Measurements from ENCODE around the gene AP3S2.

The AP3S2 gene

DNA sequence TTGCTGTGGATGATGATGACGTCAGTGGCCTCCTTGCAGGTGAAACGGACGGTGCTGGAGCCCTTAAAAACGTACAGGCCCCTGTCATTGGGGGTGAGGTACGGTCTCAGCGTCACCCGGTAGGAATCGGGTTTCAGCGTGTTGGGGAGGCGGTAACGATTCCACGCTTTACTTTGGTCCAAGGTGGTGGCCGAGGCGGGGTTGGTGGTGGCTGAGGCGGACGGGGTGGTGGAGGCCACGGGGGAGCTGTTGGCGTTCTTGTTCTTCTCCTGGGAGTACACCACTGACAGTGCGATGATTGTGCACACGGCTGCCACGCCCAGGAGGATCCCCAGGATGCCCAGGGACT is 87.6 kb downstream of the AP3S2 start:
- intact Hi-C loops (cut with micrococcal nuclease) = no loop called here
- no peaks in the 10 kb centered on the region for H3K9me3 Mint-ChIP-seq
- H3K36me3 Mint-ChIP-seq (ENCODE audit: low read depth) = peaks cover 100% of the 10 kb centered on the region
- H3K4me3 Mint-ChIP-seq = no peak overlapping the region
- H3K4me1 Mint-ChIP-seq (ENCODE audit: low read depth) = peaks cover 92% of the 10 kb centered on the region
- H3K27me3 Mint-ChIP-seq = no peaks in the 10 kb centered on the region
- peak overlapping the region; percentile 45 for H3K27ac Mint-ChIP-seq

DNA sequence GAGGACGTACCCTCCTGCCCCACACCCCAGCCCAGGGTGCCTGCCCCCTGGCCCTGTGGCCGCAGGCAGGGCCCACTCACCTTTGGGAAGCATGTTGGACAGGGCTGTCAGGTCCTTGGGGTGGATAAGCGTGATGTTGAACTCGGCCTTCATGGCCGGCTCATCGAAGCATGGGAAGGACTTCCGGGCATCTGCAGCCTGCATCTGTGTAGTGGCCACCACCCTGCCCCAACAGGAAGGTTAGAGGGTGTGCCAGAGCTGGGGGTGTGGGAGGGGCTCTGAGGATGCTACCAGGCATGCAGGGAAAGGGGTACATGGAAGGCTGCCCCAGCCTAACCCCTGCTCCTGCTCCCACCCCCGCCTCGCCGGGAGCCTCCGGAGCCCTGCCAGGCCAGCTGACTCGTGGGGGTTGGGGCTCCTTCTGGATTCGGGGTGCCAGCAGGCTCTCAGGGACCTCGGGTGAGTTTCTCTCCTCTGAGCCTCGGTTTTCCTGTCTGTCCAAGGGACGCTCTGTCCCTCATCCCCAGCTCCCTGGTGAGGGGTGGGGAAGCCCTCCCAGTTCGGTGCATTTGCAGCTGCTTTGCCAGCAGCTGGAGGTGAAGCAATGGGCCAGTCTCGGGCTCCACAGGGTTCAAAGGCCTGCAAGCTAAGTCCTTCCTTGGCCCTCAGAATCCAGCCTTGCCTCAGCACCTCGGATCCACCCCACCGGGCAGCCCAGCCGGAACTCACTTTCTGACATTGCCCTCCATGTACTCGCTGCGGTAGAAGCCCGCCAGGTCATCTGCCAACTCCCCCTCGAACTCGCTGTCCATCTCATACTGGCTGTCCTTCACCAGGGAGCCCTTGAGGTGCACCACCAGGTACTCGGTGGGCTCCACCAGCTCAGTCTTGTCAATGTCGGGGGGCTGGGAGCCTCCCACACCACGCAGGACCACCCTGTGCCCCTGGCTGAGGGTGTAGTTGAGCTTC is 88.3 kb downstream of the AP3S2 start:
- H3K27me3 Mint-ChIP-seq = no peaks in the 10 kb centered on the region
- H3K9me3 Mint-ChIP-seq = no peaks in the 10 kb centered on the region
- peaks cover 90% of the 10 kb centered on the region for H3K4me1 Mint-ChIP-seq (ENCODE audit: low read depth)
- intact Hi-C loops (cut with micrococcal nuclease) = no loop called here
- H3K4me3 Mint-ChIP-seq = no peak overlapping the region
- peaks cover 100% of the 10 kb centered on the region for H3K36me3 Mint-ChIP-seq (ENCODE audit: low read depth)
- H3K27ac Mint-ChIP-seq = peak overlapping the region; percentile 47

DNA sequence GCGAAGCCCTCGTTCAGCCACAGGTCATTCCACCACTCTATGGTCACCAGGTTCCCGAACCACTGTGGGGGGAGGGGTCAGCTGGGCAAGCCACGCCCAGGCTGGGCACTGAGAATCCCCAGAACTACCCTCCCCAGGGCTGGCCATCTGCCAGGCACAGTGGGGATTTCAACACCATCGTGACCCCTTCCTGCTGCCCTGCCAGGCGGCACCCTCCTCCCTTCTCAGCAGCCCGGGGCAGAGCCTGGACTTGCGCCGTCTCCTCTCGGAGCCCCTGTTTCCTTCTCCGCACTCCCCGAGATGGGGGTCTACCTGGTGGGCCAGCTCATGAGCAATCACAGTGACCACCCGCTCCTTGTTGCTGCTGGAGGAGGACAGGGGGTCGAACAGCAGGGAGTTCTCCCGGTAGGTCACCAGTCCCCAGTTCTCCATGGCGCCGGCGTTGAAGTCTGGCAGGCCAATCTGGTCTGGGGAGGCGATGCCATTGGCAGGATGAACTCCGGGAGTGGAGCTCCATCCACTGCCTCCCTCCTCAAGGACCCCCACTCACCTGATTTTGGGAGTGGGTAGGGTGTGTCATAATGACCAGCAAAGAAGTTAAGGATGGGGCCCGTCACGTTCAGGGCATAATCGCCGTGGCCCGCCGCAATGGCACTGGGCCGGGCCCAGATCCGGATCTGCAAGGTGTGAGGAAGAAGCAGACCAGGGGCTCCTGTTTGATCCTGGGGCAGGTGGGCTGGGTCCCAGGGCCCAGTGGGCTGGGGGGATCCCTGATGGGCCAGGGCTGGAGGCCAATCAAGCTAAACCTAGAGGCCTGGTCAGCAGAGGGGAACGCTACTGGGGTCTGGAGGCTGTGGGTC is 89.6 kb downstream of the AP3S2 start:
- Mint-ChIP-seq H3K4me1 (ENCODE audit: low read depth) (peaks cover 91% of the 10 kb centered on the region), H3K9me3 (no peaks in the 10 kb centered on the region), H3K27me3 (no peaks in the 10 kb centered on the region), H3K27ac (peak overlapping the region; percentile 47), H3K36me3 (ENCODE audit: low read depth) (peaks cover 100% of the 10 kb centered on the region), H3K4me3 (no peak overlapping the region)
- intact Hi-C loops (cut with micrococcal nuclease) = no loop called here

DNA sequence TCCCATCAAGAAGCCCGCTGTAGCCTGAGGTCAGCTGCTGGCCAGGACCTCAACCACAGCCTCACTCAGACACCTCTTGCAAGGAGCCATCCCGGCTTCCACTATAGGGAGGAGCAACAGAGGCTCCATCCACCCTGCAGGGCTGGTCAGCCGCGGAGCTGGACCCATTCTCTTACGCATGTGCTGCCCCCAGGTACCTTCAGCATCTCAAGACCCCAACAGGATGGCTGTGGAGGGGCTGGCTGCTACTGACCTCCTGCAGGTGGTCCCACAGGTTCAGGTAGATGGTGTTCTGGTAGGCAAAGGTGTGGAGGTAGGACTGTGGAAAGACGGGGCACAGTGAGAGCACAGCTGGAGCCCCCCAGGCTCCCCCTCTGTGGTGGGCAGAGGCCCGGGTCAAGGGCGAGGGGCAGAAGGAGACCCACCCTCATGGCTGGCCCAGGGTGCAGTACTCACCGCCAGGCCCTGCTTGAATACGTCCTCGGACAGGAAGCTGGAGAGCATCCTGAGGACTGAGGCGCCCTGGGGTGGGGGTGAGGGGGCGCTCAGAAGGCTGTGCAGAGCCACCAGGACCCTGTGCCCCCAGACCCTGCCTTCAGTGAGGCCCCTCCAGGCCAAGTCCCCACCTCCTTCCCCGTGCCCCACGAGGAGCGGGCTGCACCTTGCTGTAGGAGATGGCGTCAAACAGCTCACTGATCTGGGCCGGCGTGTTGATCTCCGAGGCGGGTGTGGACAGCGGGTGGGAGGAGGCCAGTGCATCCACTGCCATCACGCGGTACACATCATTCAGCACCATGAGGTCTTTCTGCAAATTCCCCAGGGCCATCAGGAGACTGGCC is 90.6 kb downstream of the AP3S2 start:
- Mint-ChIP-seq H3K36me3 (ENCODE audit: low read depth) (peaks cover 100% of the 10 kb centered on the region), H3K9me3 (no peaks in the 10 kb centered on the region), H3K27ac (peak overlapping the region; percentile 47), H3K27me3 (no peaks in the 10 kb centered on the region), H3K4me3 (no peak overlapping the region), H3K4me1 (ENCODE audit: low read depth) (peaks cover 87% of the 10 kb centered on the region)
- intact Hi-C loops (cut with micrococcal nuclease) = no loop called here

DNA sequence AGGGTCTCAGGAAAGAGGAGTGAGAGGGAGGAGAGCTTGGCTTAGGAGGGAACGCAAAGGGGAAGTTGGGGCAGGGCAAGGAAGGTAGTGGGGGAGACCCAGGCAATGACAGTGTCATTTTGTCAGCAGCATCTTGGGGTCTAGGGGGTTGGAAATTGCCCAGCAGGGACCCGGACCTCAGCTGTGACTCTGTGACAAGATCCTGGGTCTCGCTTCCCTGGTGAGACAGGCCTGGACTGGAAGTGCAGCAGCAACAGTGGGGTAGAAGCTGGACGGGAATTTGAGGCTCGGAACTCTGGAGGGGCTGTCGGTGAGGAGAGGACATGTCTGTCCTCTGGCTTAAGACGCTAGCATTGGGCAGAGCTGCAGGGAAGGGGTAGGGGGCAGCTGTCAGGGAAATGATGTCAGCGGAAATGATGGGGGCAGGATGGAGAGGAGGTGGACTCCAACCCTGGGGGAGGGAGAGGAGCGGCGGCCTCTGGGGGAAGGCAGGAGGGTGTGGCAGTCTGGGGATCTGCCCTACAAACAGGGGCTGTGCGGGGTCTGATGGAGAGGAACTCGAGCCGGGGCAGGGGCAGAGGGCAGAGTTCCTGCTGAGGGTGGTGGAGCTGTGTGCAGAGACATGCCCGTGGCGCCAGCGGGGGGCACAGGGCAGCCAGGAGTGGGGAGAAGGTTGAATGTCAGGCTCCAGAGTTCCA is 91.4 kb downstream of the AP3S2 start:
- Mint-ChIP-seq H3K27me3 (no peaks in the 10 kb centered on the region), H3K4me1 (ENCODE audit: low read depth) (peaks cover 84% of the 10 kb centered on the region), H3K27ac (peak overlapping the region; percentile 31), H3K4me3 (no peak overlapping the region), H3K36me3 (ENCODE audit: low read depth) (peaks cover 100% of the 10 kb centered on the region), H3K9me3 (no peaks in the 10 kb centered on the region)
- intact Hi-C loops (cut with micrococcal nuclease) = no loop called here

DNA sequence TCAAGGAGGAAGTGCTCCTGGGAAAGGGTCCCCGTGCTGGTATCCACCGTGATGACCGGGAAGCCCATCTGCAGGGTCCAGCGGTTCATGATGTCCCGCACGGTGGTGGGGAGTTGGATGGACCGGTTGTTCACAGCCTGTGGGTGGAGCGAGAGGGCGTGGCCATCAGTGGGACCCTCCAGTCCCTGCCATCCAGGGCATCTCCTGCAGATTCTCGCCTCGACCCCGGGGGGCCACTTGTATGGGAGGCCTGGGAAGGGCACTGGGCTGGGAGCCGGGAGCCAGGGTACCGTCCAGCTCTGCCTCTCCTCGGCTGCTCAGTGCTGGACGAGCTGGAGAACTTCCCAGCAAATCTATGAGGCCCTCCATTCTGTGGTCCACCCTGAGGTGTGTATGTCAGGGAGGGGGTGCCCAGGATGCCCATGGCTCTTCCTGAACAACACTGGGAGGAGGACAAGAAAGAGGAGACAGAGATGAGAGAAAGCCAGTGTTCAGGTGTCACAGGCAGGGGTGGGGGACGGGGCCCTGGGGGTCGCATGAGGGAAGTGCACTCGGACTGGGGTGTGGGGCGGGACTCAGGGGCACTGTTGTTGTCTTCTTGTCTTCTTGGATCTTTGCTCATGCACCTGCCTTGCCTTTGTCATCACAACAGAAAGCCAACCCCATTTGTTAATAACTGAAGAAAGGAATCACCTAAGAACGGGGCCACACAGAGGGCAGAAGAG is 92.2 kb downstream of the AP3S2 start:
- intact Hi-C loops (cut with micrococcal nuclease) = no loop called here
- Mint-ChIP-seq H3K27ac (peak overlapping the region; percentile 31), H3K4me1 (ENCODE audit: low read depth) (peaks cover 85% of the 10 kb centered on the region), H3K36me3 (ENCODE audit: low read depth) (peaks cover 100% of the 10 kb centered on the region), H3K27me3 (no peaks in the 10 kb centered on the region), H3K4me3 (no peak overlapping the region), H3K9me3 (no peaks in the 10 kb centered on the region)

DNA sequence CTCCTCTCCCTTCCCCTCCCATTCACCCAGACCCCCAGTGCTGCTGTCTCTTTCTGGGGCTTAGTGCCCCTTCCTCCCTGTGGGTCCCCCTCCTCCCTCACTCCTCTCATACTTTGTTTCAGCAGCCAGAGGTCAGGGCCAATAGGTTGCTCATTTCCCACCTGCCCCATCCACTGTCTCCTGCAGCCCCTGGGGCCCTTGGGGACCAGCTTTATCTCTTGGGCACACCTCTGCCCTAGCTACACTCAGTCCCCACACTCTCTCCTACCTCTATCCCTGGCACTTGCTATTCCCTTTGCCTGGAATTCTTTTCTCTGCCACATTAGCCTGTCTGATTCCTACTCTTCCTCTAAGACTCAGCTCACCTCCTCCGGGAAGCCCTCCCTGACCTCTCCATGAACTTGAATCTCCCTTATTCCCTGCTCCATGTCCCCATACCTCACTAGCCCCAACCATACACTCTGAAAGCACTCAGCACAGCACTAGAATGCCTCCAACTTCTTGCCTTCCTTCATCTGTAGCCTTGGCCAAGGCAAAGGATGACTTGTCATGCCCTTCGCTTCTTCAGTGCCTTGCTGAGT is 93.8 kb downstream of the AP3S2 start:
- H3K9me3 Mint-ChIP-seq = no peaks in the 10 kb centered on the region
- intact Hi-C loops (cut with micrococcal nuclease) = no loop called here
- no peaks in the 10 kb centered on the region for H3K27me3 Mint-ChIP-seq
- H3K27ac Mint-ChIP-seq = peak overlapping the region; percentile 18
- no peak overlapping the region for H3K4me3 Mint-ChIP-seq
- H3K4me1 Mint-ChIP-seq (ENCODE audit: low read depth) = peaks cover 78% of the 10 kb centered on the region
- H3K36me3 Mint-ChIP-seq (ENCODE audit: low read depth) = peaks cover 100% of the 10 kb centered on the region

DNA sequence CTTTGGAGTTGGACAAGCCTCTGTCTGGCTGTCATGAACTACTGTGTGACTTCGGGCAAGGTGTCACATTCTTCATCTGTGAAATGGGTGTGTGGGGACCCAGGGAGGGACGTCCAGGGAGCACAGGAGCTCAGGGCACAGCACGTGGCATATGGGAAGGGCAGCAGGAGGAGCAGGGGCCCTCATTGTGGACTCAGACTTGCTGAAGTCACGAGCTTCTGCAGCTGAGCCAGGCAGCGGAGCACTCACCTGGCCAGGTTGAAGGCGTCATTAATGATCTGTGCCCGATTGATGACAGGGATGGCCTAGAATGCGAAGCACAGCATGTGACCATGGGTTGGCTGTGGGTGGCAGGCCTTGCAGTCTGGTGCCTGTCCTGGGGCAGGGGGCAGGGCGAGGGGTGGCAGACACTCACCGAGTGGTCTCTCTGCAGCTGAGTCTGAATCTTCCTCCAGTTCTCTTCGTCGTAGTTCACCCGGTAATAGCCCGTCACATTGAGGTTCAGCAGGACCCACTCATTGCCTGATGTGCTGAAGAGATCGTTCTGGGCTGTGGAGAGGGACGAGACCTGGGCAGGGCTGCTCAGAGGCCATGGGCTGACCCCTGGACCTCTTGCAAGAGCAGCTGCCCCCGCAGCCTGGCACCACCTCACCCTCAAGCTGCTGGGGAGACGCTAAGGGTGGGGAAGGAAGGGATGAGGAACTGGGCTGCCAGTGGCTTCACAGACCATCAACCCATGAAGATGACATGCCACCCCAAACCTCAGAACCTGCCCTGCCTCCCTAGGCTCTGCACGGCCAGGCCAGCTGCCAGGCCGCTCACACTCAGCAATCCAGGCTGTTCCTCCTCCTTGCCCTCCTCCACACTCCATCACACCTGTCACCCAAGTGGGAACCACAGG is 94.5 kb downstream of the AP3S2 start:
- Mint-ChIP-seq H3K9me3 (no peaks in the 10 kb centered on the region), H3K27ac (peak overlapping the region; percentile 18), H3K4me1 (ENCODE audit: low read depth) (peaks cover 73% of the 10 kb centered on the region), H3K4me3 (no peak overlapping the region), H3K36me3 (ENCODE audit: low read depth) (peaks cover 100% of the 10 kb centered on the region), H3K27me3 (no peaks in the 10 kb centered on the region)
- intact Hi-C loops (cut with micrococcal nuclease) = no loop called here

DNA sequence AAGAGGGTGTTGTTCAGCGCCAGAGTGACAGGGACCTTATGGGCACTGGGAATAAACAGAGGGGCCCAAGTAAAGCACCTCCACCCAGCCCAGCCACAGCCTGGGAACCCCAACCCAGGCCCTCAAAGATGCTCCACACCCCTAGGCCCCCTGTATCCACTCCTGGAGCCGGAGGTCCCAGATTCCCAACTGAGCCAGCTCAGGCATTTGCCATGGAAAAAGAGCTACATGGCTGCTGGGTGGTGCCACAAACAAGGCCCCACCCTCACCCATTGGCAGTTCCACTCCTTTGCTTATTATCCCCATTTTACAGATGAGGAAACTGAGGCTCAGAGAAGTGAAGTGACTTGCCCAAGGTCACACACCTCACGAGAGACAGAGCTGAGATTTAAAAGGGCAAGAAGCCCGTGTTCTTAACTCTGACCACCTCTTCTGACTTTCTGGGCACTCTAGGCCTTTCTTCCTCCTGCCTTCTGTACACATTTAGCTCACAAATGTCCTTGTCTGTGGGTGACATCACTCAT is 96.1 kb downstream of the AP3S2 start:
- H3K9me3 Mint-ChIP-seq = no peaks in the 10 kb centered on the region
- peaks cover 59% of the 10 kb centered on the region for H3K4me1 Mint-ChIP-seq (ENCODE audit: low read depth)

DNA sequence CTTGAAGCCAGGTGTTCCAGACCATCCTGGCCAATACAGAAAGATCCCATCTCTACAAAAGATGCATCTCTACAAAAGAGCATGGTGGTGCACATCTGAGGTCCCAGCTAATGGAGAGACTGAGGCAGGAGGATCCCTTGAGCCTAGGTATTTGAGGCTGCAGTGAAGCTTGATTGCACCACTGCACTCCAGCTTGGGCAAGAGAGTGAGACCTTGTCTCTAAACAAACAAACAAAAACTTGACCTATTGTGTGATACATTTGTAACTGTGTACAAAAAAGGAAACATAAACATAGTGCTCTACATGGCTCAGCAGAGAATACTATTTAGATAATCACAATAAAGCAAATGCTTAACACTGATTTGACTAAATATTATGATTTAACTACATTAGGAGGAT is 97.8 kb downstream of the AP3S2 start:
- Mint-ChIP-seq H3K4me3 (no peak overlapping the region), H3K9me3 (no peaks in the 10 kb centered on the region), H3K27me3 (no peaks in the 10 kb centered on the region), H3K4me1 (ENCODE audit: low read depth) (peaks cover 47% of the 10 kb centered on the region), H3K27ac (no peak overlapping the region), H3K36me3 (ENCODE audit: low read depth) (peaks cover 100% of the 10 kb centered on the region)
- intact Hi-C loops (cut with micrococcal nuclease) = no loop called here

More for the DNA sequence above, 96.1 kb downstream of the AP3S2 start:
- no peak overlapping the region for H3K4me3 Mint-ChIP-seq
- no peak overlapping the region for H3K27ac Mint-ChIP-seq
- H3K27me3 Mint-ChIP-seq = no peaks in the 10 kb centered on the region
- H3K36me3 Mint-ChIP-seq (ENCODE audit: low read depth) = peaks cover 100% of the 10 kb centered on the region
- intact Hi-C loops (cut with micrococcal nuclease) = no loop called here

DNA sequence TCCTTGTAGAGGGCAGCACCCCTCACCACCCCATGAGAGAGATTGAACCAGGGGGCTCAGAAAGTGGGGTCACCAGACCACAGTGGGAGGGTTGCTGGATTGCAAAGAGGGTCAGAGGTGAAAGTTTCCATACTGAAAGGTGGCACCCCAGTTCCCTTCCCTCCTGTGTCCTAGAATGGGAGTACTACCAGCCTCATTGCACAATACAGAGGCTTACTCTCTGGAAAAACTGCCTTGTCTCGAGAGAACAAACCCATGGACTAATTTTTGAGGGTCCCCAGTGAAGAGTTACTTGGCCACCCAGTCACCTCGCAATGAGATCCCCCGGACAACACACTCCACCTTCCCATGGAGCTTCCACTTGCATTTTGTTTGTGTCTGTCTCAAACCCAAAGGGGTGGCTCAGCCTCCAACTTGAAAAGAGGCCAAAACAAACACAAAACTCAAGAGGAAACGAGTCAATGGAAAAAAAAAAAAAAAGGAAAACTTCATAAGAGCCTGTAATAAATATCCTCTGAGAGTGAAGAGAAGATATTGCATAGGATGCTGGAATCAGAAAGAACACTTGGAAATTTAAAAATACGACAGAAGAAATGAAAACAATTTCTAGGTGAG is 99.1 kb downstream of the AP3S2 start:
- Mint-ChIP-seq H3K4me1 (ENCODE audit: low read depth) (peaks cover 47% of the 10 kb centered on the region), H3K9me3 (no peaks in the 10 kb centered on the region), H3K4me3 (no peak overlapping the region), H3K27ac (peak overlapping the region; percentile 5), H3K36me3 (ENCODE audit: low read depth) (peaks cover 100% of the 10 kb centered on the region), H3K27me3 (no peaks in the 10 kb centered on the region)
- intact Hi-C loops (cut with micrococcal nuclease) = no loop called here
